NCI-H2029 (cell line): ENCODE measurements around the gene MLXIPL.

Source experiments
- DNase-seq: peaks from one replicate; lab custom pipeline; 2025; lab: John Stamatoyannopoulos, UW

Gene MLXIPL

GRCh38 chr7:73549176-73549575 lies 75.1 kb downstream of the MLXIPL start:
- no peak for DNase-seq

GRCh38 chr7:73547841-73548240 lies 76.5 kb downstream of the MLXIPL start:
- DNase-seq = no peak

- DNase-seq = no peak
Measured at GRCh38 chr7:73544678-73545077, 79.6 kb downstream of the MLXIPL start.
